DND-41 (cell line): ENCODE results near the gene FAM83F.

Experiments
- EZH2 ChIP-seq: IDR thresholded peaks from 3 replicates; pipeline ENCODE4 v1.6.1; 2012; ENCODE audit warnings: borderline replicate concordance, low read depth, mild to moderate bottlenecking, moderate library complexity, low read length, inconsistent platforms; ENCODE audit not compliant: severe bottlenecking
- TF ChIP-seq, protein P1 (sequence below): IDR thresholded peaks from 2 replicates; pipeline ENCODE4 v1.5.1; 2012; ENCODE audit warnings: borderline replicate concordance, low read length, moderate library complexity, mild to moderate bottlenecking; ENCODE audit not compliant: poor library complexity, severe bottlenecking; ENCODE audit errors: extremely low read depth

DNA sequence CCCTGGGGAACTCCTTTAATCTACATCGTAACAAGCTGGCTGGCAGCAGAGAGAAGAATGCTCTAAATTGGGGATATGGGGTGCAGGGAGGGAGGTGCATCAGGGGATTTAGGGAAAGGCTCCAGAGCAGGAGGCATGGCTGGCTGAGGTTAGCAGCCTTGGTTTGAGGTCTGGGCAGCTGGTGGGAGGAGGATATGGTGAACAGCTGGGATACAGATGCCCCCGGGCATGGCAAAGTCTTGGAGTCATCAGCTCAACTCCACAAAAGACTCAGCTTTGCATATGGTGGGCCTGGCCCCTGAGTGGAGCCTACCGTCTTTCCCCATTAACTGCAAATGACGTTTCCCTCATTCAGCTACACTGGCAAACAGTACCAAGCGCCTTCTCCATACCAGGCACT is 5.4 kb downstream of the FAM83F start:
- TF ChIP-seq, protein P1, sequence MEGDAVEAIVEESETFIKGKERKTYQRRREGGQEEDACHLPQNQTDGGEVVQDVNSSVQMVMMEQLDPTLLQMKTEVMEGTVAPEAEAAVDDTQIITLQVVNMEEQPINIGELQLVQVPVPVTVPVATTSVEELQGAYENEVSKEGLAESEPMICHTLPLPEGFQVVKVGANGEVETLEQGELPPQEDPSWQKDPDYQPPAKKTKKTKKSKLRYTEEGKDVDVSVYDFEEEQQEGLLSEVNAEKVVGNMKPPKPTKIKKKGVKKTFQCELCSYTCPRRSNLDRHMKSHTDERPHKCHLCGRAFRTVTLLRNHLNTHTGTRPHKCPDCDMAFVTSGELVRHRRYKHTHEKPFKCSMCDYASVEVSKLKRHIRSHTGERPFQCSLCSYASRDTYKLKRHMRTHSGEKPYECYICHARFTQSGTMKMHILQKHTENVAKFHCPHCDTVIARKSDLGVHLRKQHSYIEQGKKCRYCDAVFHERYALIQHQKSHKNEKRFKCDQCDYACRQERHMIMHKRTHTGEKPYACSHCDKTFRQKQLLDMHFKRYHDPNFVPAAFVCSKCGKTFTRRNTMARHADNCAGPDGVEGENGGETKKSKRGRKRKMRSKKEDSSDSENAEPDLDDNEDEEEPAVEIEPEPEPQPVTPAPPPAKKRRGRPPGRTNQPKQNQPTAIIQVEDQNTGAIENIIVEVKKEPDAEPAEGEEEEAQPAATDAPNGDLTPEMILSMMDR, result no peak
- TF ChIP-seq EZH2, result no peak
